Esophagus mucosa (tissue), 1 donor: ENCODE data around the gene ATP2A3. TPM values are rescaled to one million over a fixed set of nuclear protein-coding genes. Genes with fewer than 3 reads are reported as not detected.

Experiments used
- ATAC-seq: fragments of 200-7000 bp; cut with Tn5 transposase; one replicate; pipeline ENCODE4 v1.9.1; 2020
- total RNA-seq: library from RNA; stranded (reverse); gene quantifications from one replicate; pipeline ENCODE4 v1.2.4, GENCODE V29; 2023
- donor health status: DM: yes; HTN: yes; CAD: no.

Gene ATP2A3
- total RNA-seq, 1 donor from 2014 or later = 4.7 TPM

DNA sequence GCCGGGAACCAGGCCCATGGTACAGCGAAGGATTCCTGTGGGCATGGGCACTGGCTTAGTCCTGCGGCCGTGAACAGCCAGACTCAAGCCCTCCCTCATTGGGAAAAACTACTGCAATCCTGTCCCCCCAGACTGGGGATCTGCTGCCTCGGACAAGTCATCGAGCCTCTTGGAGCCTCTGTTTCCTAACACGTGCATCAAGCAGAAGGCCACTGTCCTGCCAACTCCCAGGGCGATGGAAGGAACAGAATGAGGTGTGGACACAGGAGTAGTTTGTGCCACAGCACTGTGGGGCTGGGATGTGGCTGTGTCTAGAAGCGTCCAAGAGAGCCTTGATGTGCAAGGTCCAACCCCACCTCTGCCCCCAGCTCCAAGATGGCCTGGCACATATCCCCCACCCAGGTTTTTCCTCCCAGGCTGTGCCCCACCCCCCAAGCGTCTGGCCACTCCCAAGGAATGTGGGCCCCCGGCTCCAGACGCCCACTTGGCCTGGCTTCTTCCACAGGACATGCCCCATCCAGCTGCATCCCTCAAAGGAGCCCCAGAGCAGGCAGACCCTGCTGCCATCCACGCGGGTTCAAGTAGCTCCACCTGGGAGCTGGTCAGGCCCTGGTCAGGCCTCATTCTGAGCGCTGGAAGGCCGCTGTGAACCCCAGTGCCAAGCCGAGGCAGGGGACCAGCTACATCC is 74.8 kb downstream of the ATP2A3 start:
- ATAC-seq = no peak

DNA sequence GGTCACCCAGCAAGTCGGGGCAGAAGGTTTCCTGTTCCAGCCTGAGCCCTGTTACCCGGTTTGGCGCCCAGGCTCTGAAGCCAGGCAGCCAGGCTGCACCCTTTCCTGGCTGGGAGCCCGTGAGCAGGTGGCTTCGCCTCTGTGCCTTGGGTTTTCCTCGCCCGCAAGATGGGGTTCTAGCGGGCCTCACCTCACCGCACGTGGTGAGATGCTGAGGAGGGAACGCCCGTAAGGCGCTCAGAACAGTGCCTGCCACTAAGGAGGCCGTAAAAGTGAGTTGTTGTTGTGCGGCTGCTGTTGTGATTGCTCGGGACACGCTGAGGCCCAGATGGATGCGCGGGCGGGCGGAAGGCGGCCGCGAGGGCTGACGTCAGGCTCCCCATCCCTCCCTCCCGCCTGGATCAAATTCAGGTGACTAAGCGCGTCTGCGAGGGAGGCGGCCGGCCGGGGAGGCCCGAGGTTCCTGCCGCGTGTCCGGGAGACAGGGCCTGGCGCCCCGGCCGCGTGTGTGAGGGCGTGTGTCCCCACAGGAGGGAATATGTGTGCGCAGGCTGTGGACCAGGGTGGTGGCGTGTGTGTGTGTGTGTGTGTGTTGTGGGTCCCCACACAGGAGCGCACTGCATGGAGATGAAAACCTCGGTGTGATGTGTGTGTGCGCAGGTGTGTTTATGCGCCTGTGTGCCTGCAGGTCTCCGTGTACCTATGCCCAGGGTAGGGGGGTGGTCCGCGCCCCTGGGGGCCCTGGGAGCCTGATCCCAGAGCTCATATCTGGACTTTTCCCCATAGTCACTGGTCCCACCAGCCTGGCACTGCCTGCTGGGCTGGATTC is 75.7 kb downstream of the ATP2A3 start:
- ATAC-seq = peak; percentile 62

DNA sequence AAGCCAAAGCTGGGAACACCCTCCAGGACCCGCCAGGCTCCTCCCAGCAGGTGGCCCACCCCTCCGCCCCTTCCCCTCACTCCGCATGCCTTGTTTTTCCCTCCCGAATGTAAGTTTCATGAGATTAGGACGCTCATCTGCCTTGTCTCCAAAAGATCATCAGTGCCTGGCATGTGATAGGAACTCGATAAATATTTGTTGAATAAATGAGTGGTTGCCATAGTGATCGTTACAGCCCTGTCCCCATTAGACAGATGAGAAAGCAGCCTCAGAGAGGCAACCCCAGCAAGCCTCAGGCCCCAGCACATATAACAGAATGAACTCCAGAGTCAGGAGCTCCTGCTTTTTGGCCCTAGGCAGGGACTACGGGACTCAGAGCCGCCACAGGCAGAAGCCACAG is 76.4 kb downstream of the ATP2A3 start:
- ATAC-seq = no peak

DNA sequence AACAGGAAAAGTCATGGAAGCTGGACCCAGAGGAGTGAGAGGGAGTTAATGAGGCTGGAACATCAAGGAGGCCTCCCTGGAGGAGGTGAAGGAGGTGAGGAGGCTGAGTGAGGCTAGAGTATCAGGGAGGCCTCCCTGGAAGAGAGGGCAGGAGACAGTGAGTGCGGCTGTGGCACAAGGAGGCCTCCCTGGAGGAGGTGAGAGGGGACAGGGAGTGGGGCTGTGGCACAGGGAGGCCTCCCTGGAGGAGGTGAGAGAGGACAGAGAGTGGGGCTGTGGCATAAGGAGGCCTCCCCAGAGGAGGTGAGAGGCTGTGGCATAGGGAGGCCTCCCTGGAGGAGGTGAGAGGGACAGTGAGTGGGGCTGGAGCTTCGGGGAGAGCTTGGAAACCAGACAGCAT is 76.8 kb downstream of the ATP2A3 start:
- no peak for ATAC-seq

DNA sequence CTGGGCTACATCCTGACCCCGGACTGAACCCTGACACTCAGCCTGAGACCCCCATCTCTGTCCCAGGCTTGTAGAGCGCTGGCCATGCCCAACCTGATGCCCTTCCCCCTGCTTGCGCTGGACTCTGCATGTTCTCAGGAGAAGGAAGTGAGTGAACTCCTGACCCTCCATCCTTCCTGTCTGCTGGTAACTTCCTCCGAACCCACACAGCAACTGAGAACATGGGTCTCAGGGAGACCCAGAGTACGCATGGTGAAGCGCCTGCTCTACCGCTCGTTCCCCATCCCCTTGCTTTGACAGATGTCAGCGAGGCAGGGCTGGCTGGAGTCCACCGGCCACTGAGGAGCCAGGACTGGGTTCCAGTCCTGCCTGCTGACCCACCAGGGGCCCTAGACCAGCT is 77.5 kb downstream of the ATP2A3 start:
- no peak for ATAC-seq

DNA sequence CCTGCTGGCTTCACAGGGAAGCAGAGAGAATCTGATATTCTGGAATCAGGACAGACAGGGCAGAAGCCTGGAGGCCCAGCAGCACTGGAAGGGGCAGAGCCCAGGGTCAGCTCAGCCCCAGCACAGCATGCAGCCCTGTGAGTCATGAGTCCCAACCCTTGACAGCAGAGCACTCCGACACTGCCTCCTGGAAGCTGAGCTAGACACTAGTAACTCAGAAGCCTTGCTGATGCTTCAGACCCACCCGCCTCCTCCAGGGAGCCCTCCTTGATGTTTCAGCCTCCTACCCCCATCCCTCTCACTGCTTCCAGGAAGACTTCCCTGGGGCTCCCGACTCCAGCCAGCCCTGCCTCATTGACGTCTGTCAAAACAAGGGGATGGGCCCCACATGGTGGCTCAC is 78.3 kb downstream of the ATP2A3 start:
- no peak for ATAC-seq

DNA sequence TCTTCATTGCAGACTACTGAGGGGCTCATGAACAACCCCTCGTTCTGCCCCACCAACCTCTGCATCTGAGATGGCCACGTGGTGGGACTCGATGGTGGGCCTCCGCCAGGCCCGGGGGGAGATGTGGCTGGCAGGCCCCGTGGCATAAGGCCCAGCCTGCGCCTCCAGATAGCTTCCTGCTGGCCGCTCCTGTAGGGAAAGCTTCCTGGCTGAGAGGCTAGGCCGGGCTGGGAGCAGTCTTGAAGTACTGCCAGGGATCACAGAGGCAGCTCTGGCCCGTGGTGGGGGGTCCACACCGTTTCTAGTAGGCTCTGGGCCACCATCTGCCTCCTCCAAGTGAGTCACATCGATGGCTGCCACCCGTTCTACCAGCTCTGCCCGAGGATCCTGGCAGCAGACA is 79.0 kb downstream of the ATP2A3 start:
- ATAC-seq = no peak

DNA sequence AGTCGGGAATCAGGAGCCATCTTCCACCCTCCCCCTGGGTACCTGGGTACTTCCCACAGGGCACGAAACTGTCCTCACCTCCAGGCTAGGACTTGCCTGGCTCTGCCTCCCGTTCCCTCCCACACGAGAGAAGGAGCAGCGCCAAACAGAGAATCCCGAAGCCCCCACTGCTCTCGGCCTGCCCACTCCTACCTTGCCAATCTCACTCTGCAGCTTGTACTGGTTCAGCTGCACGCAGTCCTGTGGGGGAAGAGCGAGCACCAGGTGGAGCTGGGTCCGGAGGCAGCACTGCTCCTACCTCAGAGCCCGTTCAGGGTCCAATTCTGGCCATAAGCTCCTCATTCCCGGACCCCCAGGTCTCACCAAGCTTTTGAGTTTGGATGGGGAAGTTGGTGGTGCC is 80.0 kb downstream of the ATP2A3 start:
- no peak for ATAC-seq

DNA sequence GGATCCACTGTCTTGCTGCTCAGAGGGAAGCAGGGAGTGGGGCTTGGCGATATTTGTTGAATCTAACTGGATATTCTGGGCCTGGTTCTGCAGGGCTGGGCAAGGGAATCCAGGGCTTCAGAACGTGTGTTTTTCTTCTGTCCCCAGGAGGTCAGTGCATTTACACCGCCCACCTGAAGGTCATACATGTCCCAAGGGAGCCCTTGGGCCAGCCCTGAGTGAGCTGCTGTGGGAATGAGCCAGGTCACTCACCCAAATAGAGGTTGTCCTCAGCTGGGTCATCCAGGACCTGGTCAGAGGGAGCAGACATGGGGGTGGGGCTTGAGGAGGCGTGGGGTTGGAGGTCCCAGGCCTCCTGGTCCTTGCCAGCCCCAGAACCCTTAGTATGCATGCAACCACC is 82.0 kb downstream of the ATP2A3 start:
- no peak for ATAC-seq

DNA sequence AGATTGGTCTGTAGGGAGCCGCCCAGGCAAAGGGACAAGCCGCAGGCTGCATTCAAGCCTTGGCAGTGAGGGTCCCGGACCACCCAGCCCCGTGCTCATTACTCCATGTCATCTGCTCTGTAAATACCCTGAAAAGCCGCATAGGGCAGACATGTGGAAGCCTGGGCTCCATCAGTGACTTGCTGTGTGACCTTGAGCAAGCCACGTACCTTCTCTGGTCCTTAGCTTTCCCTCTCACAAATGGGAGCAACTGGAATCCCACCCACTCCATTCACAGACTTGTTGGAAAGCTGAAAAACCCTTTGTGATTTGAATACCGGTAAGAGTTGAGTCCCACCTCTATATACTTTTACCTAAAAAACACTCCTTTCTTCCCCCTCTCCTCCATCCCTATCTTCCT is 83.3 kb downstream of the ATP2A3 start:
- no peak for ATAC-seq

DNA sequence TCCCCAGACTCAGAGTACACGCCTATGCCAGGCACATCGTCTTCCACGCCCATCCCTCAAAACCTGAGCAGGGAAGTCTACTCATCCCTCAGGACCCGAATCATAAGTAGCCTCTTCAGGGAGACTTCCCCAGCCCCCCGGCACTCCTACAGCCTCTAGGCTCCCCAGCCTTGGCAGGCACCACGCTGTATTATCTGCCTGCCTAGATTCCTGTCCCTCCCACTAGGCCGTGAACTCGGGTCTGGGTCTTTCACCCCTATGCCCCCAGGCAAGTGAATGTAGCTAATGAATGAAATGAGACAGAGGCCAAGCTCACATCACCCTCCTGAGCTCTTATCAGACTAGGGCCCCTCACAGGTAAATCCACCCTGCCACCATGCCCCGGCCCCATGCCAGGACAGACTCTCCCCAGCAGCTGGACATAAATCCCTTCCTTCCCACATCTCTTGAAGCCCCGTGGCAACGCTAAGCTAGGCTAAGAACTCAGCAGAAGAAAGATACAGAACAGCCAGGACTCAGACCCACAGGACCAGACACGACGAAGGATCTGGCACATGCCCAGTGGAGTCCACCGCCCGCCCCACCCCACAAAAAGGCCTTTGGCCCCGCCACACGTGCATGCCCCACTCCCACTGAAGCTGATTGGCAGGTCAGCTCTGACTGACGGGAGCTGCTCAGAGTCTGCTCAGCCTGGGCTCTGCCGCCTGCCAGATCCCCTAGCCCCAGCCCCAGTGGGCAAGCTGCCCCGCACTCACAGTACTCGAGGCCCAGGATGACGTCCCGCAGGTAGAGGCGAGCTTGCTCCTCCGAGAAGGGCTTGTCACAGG is 84.4 kb downstream of the ATP2A3 start:
- ATAC-seq = no peak

DNA sequence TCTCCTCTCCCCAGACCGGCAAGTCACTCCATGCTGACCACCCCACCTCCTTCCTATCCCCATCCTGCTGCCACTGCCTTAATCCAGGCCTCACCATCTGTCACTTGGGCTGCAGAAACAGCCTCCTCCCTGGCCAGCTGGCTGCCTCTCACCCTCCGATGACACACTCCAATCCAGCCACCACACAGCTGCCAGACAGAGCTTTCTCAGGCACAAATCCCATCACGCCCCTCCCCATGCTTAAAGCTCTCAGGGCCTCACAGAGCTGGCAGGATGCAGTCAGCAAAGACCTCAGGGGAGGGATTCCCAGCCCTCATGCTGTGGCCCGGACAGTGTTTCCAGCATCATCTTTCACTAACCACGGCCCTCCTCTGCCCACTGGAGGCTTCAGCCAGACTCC is 85.1 kb downstream of the ATP2A3 start:
- no peak for ATAC-seq

DNA sequence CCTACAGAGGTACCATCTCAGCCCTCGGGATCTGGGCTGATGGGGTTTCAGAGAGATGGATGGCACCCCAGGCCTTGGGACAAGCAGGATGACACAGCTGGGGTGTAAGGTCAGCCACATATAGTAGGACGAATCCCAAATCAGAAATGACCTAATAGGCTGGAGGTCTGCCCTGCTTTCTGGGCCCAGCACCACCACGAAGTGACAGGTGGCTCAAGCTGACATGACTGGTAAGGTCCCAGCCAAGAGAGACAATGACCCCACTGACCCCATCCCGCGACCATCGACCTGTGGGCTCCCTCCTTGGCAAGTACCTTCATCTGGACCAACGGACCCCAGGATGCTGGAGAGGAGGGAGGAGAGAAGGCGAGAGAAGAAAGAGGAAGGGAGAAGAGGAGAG is 87.0 kb downstream of the ATP2A3 start:
- no peak for ATAC-seq

DNA sequence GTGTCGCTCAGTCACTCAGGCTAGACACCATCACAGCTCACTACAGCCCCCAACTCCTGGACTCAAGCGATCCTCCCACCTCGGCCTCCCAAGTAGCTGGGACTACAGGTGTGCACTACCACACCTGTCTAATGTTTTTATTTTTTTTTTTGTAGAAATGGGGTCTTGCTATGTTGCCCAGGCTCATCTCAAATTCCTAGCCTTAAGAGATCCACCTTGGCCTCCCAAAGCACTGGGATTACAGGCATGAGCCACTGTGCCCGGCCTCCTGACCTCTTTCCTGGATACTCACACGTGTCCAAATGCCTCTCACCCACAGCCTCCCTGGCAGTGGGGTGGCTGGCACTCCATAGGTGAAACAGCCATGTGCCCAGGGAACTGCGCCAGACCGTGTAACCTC is 88.9 kb downstream of the ATP2A3 start:
- no peak for ATAC-seq

Other genes with a start within 250 kb of the ATP2A3 start
- 3.4 TPM for gene HASPIN, start 240.5 kb downstream of the ATP2A3 start, total RNA-seq
- gene ITGAE, start 163.2 kb downstream of the ATP2A3 start, total RNA-seq = 19.4 TPM
- 14.9 TPM for gene NCBP3, start 118.2 kb downstream of the ATP2A3 start, total RNA-seq
- 4.2 TPM for gene CAMKK1, start 71.4 kb downstream of the ATP2A3 start, total RNA-seq
- 0.68 TPM for gene P2RX1, start 48.0 kb downstream of the ATP2A3 start, total RNA-seq
- 27.4 TPM for gene ZZEF1, start 178.6 kb upstream of the ATP2A3 start, total RNA-seq
- gene CYB5D2, start 178.8 kb upstream of the ATP2A3 start, total RNA-seq = 14.0 TPM